DND-41 (cell line): Measurements from ENCODE around the gene SLC35F3.

ENCODE experiments used
- ATAC-seq: fragments of 200-7000 bp; cut with Tn5 transposase; 3 replicates; pipeline ENCODE4 v1.9.1; 2021; ENCODE audit warnings: low read depth; ENCODE audit not compliant: insufficient read depth
- DNase-seq: peaks from one replicate; pipeline ENCODE4 v3.0.0-alpha.2; 2020
- H2AFZ ChIP-seq: 2 replicates; pipeline ENCODE4 v1.6.0; 2012; ENCODE audit warnings: low read depth, low read length
- H3K27ac ChIP-seq: 2 replicates; pipeline ENCODE4 v1.5.1; 2012; ENCODE audit warnings: low read length, inconsistent platforms
- H3K27me3 ChIP-seq: fragments of 200-600 bp; sonication (generic); 2 replicates; pipeline ENCODE4 v1.6.0; 2012; ENCODE audit warnings: low read length, mild to moderate bottlenecking, inconsistent platforms; ENCODE audit not compliant: insufficient read depth, poor library complexity
- H3K36me3 ChIP-seq: 2 replicates; pipeline ENCODE4 v1.5.1; 2012; ENCODE audit warnings: low read length, inconsistent platforms; ENCODE audit not compliant: insufficient read depth
- H3K4me1 ChIP-seq: 2 replicates; pipeline ENCODE4 v1.5.1; 2012; ENCODE audit warnings: mild to moderate bottlenecking, low read length; ENCODE audit not compliant: insufficient read depth
- H3K4me2 ChIP-seq: 2 replicates; pipeline ENCODE4 v1.6.0; 2012; ENCODE audit warnings: mild to moderate bottlenecking, moderate library complexity, low read length, inconsistent platforms; ENCODE audit not compliant: insufficient read depth
- H3K4me3 ChIP-seq, 2 experiments: fragments of 200-600 bp in 1 of 2; shearing (Covaris generic) in 1 of 2; 2 replicates each; pipeline ENCODE4 v1.5.1; 2012 to 2016; ENCODE audit warnings: inconsistent platforms in 2 of 2, low read length in 2 of 2, mild to moderate bottlenecking in 2 of 2, low read depth in 1 of 2, moderate library complexity in 1 of 2
- H3K79me2 ChIP-seq: 2 replicates; pipeline ENCODE4 v1.6.0; 2012; ENCODE audit warnings: low read length, inconsistent platforms; ENCODE audit not compliant: insufficient read depth
- H3K9ac ChIP-seq: 2 replicates; pipeline ENCODE4 v1.6.0; 2012; ENCODE audit warnings: low read depth, mild to moderate bottlenecking, inconsistent platforms, low read length, moderate library complexity
- H3K9me3 ChIP-seq: 2 replicates; pipeline ENCODE4 v1.5.1; 2012; ENCODE audit warnings: low read length, moderate library complexity, mild to moderate bottlenecking, inconsistent platforms; ENCODE audit not compliant: insufficient read depth, severe bottlenecking
- H4K20me1 ChIP-seq: 2 replicates; pipeline ENCODE4 v1.6.0; 2012; ENCODE audit warnings: low read length; ENCODE audit not compliant: insufficient read depth
- CTCF ChIP-seq: IDR thresholded peaks from 2 replicates; pipeline ENCODE4 v1.5.1; 2012; ENCODE audit warnings: borderline replicate concordance, low read length, moderate library complexity, mild to moderate bottlenecking; ENCODE audit not compliant: poor library complexity, severe bottlenecking; ENCODE audit errors: extremely low read depth
- EZH2 ChIP-seq: IDR thresholded peaks from 3 replicates; pipeline ENCODE4 v1.6.1; 2012; ENCODE audit warnings: borderline replicate concordance, low read depth, mild to moderate bottlenecking, moderate library complexity, low read length, inconsistent platforms; ENCODE audit not compliant: severe bottlenecking

The SLC35F3 gene

DNA sequence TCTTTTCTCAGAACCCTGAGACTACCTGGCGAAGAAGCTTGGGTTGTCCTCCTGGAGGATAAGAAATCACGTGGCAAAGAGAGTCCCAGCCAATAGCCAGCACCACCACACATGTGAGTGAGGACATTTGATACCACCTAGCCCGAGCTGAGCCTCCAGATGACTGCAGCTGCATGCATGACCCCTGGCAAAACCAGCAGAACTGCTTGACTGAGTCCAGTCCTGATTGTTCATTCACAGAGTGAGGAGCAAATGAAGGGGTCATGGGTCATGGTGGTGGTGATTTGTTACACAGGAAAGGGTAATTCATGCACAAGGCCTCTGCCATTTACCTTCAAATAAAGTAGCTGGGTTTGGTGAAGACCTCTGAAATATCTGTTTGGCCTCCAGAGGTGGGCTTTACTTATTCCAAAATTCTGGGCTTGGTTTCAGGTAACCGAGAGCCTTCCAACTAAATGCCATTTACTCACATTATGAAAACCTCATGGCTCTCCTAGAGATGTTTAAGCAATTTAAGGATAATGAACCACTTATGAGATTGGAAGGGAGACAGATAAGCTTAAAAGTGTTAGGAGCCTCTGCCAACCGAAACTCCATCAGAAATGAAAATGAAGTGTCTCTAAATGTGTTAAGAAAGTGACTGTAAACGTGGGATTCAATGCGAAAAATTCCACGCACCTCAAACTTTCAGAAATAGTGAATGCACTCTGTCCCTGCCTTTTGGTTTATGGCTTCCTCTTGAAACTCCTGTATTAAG, 163.3 kb downstream of the SLC35F3 start:
- H3K79me2 ChIP-seq, result no peaks in the 10 kb centered on the region
- H3K9me3 ChIP-seq, result no peaks in the 10 kb centered on the region
- no peaks in the 10 kb centered on the region for H4K20me1 ChIP-seq
- peaks cover 3% of the 10 kb centered on the region for H3K27me3 ChIP-seq
- H3K36me3 ChIP-seq, result no peaks in the 10 kb centered on the region
- no peaks in the 10 kb centered on the region for H3K4me1 ChIP-seq
- TF ChIP-seq EZH2 (no peak), CTCF (no peak)
- ATAC-seq (no peak), DNase-seq (no peak)
- no peak overlapping the region for H2AFZ ChIP-seq
- H3K27ac ChIP-seq, result no peak overlapping the region
- no peak overlapping the region for H3K9ac ChIP-seq
- no peak overlapping the region for H3K4me2 ChIP-seq
- no peak overlapping the region for H3K4me3 ChIP-seq

DNA sequence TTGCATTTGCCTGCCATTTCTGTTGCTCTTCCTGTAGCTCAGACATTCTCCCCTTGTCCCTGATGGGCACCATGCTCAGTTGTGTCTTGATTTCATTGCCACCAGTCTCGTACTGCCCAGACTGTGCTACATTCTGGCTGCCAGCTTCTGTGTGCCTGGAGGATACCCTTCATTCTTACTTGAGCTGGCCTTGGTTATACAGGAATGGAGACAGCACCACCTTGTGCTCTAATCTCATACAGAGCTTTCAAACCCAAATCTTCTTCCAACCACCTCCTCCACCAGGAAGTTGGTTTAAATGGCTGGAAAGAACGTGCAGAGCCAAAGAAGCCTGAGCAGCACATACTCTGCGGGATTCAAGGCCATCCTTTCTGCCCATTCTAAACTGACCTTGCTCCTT, 165.3 kb downstream of the SLC35F3 start:
- H3K4me2 ChIP-seq, result no peak overlapping the region

DNA sequence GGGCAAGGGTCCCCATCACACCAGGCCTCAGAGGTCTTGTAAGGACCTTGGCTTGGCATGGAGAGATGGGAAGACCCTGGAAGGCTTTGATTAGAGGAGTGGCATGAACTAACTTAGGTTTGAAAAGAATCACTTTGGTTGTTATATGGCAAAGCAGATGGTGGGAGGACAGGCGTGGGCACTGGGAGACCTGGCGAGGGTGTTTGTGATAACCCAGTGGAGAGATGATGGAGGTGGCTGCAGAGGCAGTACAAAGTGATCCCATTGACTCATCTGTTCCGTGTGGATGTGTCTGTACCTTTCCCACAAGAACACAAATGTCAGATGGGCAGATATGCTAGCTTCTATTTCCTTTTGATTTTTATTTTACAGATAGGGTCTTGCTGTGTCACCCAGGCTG, 168.3 kb downstream of the SLC35F3 start:
- Histone ChIP-seq H2AFZ (no peak overlapping the region), H3K9ac (no peak overlapping the region), H3K9me3 (no peaks in the 10 kb centered on the region), H3K27me3 (peaks cover 6% of the 10 kb centered on the region), H3K4me2 (no peak overlapping the region), H4K20me1 (no peaks in the 10 kb centered on the region), H3K27ac (no peak overlapping the region), H3K36me3 (no peaks in the 10 kb centered on the region), H3K4me3 (no peak overlapping the region), H3K79me2 (no peaks in the 10 kb centered on the region), H3K4me1 (no peaks in the 10 kb centered on the region)
- DNase-seq (no peak), ATAC-seq (no peak)
- TF ChIP-seq CTCF (no peak), EZH2 (no peak)

More for the DNA sequence above, 165.3 kb downstream of the SLC35F3 start:
- no peak for ATAC-seq
- H3K9ac ChIP-seq, result no peak overlapping the region
- no peaks in the 10 kb centered on the region for H4K20me1 ChIP-seq
- TF ChIP-seq CTCF (peak; percentile 34), EZH2 (no peak)
- peaks cover 3% of the 10 kb centered on the region for H3K27me3 ChIP-seq
- no peak overlapping the region for H3K27ac ChIP-seq
- H3K36me3 ChIP-seq, result no peaks in the 10 kb centered on the region
- H3K79me2 ChIP-seq, result no peaks in the 10 kb centered on the region
- no peak overlapping the region for H3K4me3 ChIP-seq
- no peak for DNase-seq
- H3K9me3 ChIP-seq, result no peaks in the 10 kb centered on the region
- no peak overlapping the region for H2AFZ ChIP-seq
- H3K4me1 ChIP-seq, result no peaks in the 10 kb centered on the region
